Hypothalamus (tissue), 51 donors: Measurements from ENCODE around the gene L3MBTL3.
"Not testable (repeated sequence)": the region's sequence is repeated elsewhere in the genome, so short reads cannot be mapped to it uniquely, and the experiment has no call there.

ENCODE experiments used
- DNase-seq, 51 donors: peaks; one replicate each; lab custom pipeline; 2025; lab: John Stamatoyannopoulos, UW

L3MBTL3 gene

GRCh38 chr6:130129762-130130246 lies 111.4 kb downstream of the L3MBTL3 start:
- DNase-seq = no peak

DNA sequence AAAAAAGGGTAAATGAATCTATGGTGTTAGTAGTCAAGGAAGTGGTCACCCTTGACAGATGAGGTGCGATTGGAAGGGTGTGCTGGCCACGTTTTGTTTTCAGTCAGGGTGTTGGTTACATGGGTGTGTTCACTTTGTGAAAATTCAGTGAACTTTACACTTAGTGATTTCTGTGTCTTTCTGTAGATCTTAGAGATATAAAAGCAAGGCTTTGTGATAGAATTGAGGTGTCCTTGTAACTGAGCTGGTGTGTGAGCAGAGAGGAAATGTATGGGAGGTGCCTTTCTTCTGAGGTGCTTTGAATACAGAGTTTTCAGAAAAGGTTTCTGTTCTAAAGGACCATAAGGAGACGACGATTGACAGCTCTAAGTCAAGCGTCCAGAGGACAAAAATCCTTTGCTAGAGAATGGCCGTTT lies 113.9 kb downstream of the L3MBTL3 start:
- DNase-seq = no peak

GRCh38 chr6:130134582-130134981 lies 116.2 kb downstream of the L3MBTL3 start:
- no peak for DNase-seq

- DNase-seq = no peak
Observed at GRCh38 chr6:130136798-130137197, 118.4 kb downstream of the L3MBTL3 start.

DNA sequence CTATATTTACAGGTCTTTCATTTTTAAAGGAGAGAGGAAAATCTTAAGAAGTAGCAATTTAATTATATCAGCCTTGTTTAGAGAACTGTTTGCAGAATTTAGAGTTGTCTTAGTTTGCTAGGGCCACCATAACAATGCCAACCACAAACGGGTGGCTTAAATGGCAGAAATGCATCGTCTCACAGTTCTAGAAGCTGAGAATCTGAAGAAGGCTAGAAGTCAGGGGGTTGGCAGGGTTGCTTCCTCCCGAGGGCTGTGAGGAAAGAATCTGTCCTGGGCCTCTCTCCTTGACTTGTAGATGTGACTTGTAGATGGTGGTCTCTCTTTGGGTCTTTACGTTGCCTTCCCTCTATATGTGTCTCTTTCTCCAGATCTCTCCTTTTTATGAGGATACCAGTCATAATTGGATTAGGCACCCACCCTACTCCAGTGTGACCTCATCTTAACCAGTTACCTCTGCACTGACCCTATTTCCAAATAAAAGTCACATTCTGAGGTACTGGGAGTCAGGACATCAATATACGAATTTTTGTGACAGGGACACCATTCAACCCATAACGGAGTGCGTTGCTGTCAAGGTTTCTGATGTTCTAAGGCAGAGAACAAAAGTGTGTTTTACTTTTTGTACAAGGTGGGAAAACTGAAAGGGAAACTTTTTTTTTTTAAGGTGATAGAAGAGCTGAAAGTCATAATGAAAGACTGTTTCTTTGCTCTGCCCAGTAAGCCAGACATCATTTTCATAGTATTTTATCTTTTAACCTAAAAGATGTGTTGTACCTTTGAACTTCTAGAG lies 119.9 kb downstream of the L3MBTL3 start:
- no peak for DNase-seq

GRCh38 chr6:130138909-130139242 lies 120.5 kb downstream of the L3MBTL3 start:
- DNase-seq = no peak

DNA sequence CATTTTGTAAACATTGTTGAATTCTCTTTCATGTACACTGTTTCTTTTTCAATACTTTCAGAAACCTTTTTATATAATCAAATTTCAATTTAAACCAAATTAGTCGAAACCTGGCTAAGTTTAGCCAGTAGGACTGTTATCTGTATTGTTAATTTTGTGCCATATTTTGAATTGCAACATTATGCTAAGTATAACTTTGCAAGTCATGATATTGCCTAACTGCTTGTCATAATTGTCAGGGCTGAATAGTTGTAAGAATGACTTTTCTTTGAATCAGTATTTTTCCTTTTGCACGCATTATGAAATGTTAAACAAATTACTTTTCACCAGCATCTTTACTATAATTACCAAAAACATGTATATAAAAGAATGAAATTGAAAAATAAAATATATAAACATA lies 121.7 kb downstream of the L3MBTL3 start:
- DNase-seq = no peak

DNA sequence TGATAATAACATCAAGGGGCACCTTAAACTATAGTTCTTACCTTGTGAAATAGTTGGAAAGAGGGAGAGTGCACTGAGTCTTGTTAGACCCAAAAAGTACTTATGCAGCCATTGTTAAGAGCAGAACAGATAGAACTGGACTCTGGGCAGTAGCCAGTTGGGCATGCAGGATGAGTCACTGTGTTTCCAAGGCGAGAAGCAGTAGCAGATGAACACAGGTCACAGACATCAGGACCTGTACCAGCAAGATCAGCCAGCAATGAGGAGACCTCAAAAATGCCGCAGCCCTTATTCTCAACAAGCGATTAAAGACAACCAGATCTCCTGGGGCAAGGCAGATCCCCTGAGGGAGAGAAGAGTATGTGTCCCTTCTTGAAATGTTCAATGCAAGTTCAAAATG lies 125.3 kb downstream of the L3MBTL3 start:
- no peak for DNase-seq

DNA sequence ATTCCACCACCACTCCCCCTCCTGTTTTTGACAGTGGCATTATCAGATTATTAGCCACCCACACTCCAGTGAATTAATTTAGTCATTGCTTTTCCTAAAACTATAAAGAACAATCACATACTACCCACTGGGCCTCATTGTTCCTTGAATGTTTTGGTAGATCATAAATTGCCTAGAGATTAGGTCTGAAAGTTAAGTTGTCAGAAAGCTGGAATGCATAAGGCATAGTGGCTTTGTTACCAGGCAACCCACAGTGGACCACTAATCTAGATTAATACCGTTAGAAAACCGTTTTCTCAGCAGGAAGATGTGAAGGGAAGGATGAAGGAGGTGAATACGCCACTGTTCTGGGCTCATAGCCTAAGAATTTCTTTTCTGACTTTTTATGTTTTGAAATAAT lies 128.7 kb downstream of the L3MBTL3 start:
- DNase-seq = no peak

- DNase-seq = no peak
Observed at GRCh38 chr6:130148181-130148580, 129.8 kb downstream of the L3MBTL3 start.

- DNase-seq = not testable (repeated sequence)
Observed at GRCh38 chr6:130149016-130149415, 130.6 kb downstream of the L3MBTL3 start.

- DNase-seq = no peak
Observed at GRCh38 chr6:130150906-130151305, 132.5 kb downstream of the L3MBTL3 start.

- no peak for DNase-seq
Observed at GRCh38 chr6:130152908-130153510, 134.6 kb downstream of the L3MBTL3 start.

DNA sequence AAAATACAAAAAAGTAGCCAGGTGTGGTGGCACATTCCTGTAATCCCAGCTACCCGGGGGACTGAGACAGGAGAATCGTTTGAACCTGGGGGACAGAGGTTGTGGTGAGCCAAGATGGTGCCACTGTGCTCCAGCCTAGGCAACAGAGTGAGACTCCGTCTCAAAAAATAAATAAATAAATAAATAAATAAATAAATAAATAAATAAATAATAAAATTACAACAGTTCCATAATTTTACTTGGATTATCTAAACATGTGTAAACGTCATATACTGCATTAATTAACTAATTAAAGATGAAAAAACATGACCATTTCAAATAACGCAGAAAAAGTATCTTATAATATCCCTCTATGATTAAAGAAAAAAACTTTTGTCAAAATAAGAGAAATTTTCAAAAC lies 138.5 kb downstream of the L3MBTL3 start:
- DNase-seq = no peak

DNA sequence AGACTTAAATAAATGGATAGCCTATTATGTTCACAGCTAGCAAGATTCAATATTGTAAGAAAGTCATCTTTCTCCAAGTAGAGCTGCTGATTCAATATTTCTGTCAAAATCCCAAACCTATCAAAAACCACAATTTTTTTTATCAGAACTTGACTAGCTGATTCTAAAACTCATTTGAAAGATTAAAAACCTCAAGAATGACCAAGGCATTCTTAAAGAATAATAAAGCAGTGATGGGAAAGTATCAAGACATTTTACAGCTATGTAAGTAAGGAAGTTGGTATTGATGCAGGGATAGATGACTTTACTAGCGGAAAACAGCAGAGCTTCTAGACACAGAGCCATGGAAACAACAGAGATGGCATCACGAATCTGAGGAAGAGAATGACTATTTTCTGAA lies 139.7 kb downstream of the L3MBTL3 start:
- no peak for DNase-seq

GRCh38 chr6:130158548-130158947 lies 140.2 kb downstream of the L3MBTL3 start:
- no peak for DNase-seq

DNA sequence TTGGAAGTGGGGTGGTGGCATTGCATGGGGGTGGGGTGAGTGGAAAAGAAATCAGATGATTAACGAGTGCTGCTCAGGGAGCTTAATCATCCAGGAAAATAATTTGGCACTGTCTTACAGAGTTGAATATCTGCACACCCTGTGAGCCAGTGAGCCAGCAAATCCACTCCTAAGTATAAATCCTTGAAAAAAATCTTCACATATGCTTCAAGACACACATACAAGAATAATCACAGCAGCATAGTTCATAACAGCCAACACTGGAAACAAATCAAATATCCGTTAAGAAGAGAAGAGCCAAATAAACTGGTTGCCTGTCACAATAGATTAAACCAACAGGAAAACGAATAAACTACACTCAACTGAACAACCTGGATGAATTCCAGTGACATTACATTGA lies 141.6 kb downstream of the L3MBTL3 start:
- DNase-seq = no peak

DNA sequence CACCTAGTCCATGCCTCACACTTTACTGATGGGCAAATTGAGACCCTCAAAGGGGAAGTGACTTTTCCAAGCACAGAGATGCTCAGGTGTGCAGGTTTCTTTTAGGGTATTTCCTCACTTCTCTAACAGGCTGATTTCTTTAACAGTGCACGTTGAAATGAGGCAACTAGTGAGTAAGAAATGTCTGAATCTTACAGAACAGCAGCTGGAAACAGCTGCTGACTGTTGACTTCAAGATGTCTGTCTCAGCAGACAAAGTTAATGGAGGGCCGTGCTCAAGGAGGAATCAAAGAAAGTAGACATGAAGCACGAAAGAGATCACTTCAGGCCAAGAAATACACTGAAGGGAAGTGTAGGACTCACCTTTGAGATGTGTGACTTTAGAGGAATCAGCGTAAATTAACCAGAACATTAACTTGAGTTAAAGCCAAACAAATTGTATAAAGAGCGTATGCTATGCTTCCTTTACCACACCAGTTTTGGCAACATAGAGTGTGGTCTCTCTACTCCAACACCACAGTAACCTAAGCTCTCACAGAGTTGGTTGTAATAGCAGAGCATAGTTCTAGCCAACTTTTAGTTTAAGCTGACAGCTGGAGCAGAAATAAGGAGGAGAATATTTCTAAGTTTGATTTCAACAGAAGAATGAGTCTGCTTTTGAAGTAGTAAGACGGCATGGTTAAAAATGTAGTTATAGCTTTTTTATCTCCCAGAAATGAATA lies 143.5 kb downstream of the L3MBTL3 start:
- no peak for DNase-seq

DNA sequence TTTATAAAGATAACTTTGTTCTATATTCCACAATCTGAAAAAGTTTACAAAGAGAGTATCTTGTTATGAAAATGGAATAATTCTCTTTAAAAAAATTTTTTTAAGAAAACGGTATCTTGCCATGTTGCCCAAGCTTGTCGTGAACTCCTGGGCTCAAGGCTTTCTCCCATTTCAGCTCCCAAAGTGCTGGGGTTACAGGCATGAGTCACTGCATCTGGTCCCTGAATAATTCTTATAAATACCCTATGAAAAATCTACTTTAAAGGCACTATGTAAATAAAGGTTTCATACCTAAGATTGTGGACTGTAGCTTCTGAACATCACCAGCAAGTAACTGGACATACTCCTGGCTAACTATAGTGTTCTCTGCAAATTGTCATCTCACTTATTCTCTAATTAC lies 144.0 kb downstream of the L3MBTL3 start:
- DNase-seq = no peak

DNA sequence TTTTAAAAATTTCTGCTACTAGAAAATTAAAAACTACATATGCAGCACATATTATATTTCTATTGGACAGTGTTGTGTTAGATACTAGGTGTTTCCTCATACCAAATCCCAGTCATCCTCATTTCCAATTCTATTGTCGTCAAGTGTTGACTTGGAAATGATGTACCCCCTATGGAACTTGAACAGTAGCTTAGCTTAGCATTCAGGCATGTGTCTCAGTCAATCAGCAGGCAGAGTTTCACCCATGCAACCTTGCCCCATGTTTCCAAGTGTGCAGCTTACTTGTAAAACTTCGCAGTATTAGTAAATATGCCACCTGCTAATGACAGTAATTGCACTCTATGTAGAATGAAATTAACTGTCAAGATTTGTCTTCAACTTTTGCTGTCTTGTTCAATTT lies 144.9 kb downstream of the L3MBTL3 start:
- no peak for DNase-seq

- no peak for DNase-seq
Observed at GRCh38 chr6:130164251-130164650, 145.9 kb downstream of the L3MBTL3 start.

DNA sequence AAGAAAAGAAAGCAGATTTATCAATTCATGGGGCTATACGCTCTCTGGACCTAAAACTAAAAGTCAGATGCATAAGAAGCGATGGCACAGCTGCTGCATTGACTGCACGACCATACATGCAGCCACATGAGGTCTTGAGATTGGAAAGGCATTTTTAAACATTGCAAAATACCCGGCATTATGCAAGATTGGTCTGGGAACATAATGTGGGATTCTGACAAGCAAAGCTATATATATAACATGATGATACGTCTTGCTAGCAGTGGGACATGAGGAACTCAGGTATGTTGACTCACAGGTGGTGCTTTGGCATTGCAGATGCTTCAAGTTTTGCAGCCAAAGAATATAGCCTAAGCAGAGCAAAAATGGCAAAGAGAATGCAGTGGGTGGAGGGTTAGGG lies 149.3 kb downstream of the L3MBTL3 start:
- no peak for DNase-seq
